GM23248 (cell line): ENCODE results near the gene IQCK.
"Not testable (repeated sequence)": the region's sequence is repeated elsewhere in the genome, so short reads cannot be mapped to it uniquely, and the experiment has no call there.

ENCODE experiments used
- EZH2 ChIP-seq: fragments of 200-600 bp; sonication (generic); IDR thresholded peaks from 2 replicates; pipeline ENCODE4 v1.6.1; 2018; ENCODE audit warnings: antibody characterized with exemption, mild to moderate bottlenecking; ENCODE audit not compliant: insufficient read depth, poor library complexity, severe bottlenecking
- EZH2phosphoT487 ChIP-seq: fragments of 200-600 bp; sonication (generic); IDR thresholded peaks from 2 replicates; pipeline ENCODE4 v1.6.1; 2018; ENCODE audit warnings: antibody characterized with exemption, moderate library complexity, mild to moderate bottlenecking, low read depth; ENCODE audit not compliant: insufficient read depth

- not testable (repeated sequence) for TF ChIP-seq EZH2, EZH2phosphoT487
These were observed 1.3 kb upstream of the IQCK start for GRCh38 chr16:19716728-19717127.
